GM23338 (cell line): ENCODE results near the gene MYH3. TPM values are rescaled to one million over a fixed set of nuclear protein-coding genes. Genes with fewer than 3 reads are reported as not detected.
A peak's percentile ranks its signal among the peaks of the same experiment; 100 is the strongest.

Experiments
- ATAC-seq: fragments of 200-7000 bp; cut with Tn5 transposase; 3 replicates; pipeline ENCODE4 v1.9.1; 2020
- DNase-seq: peaks from one replicate; pipeline ENCODE4 v3.0.0-alpha.2; 2015; ENCODE audit warnings: low spot score
- H2AFZ ChIP-seq: fragments of 200-600 bp; sonication (generic); 2 replicates; pipeline ENCODE4 v1.8.0; 2016; ENCODE audit warnings: antibody characterized with exemption, mild to moderate bottlenecking, moderate library complexity
- H3F3A ChIP-seq: fragments of 200-600 bp; sonication (generic); replicated peaks from 2 replicates; pipeline ENCODE4 v1.8.0; 2017; ENCODE audit warnings: antibody characterized with exemption, mixed run types, low read depth
- H3K27ac ChIP-seq: fragments of 200-600 bp; sonication (generic); 2 replicates; pipeline ENCODE4 v1.6.1; 2016; ENCODE audit warnings: low read depth
- H3K27me3 ChIP-seq: fragments of 200-600 bp; sonication (generic); 2 replicates; pipeline ENCODE4 v1.8.0; 2016; ENCODE audit warnings: mild to moderate bottlenecking, mixed run types, moderate library complexity; ENCODE audit not compliant: insufficient read depth
- H3K36me3 ChIP-seq: fragments of 200-600 bp; sonication (generic); 2 replicates; pipeline ENCODE4 v1.8.0; 2016; ENCODE audit warnings: mild to moderate bottlenecking; ENCODE audit not compliant: insufficient read depth
- H3K4me1 ChIP-seq: fragments of 200-600 bp; sonication (generic); 2 replicates; pipeline ENCODE4 v1.8.0; 2016; ENCODE audit warnings: mild to moderate bottlenecking, moderate library complexity; ENCODE audit not compliant: insufficient read depth
- H3K4me2 ChIP-seq: fragments of 200-600 bp; sonication (generic); 2 replicates; pipeline ENCODE4 v1.7.1; 2017; ENCODE audit warnings: mixed run types
- H3K4me3 ChIP-seq: fragments of 200-600 bp; sonication (generic); 2 replicates; pipeline ENCODE4 v1.6.1; 2016; ENCODE audit warnings: mixed run types
- H3K79me2 ChIP-seq: fragments of 200-600 bp; sonication (generic); replicated peaks from 2 replicates; pipeline ENCODE4 v1.8.0; 2017; ENCODE audit warnings: mild to moderate bottlenecking; ENCODE audit not compliant: insufficient read depth
- H3K9me2 ChIP-seq: fragments of 200-600 bp; sonication (generic); 2 replicates; pipeline ENCODE4 v1.8.0; 2017; ENCODE audit not compliant: insufficient read depth
- H4K20me1 ChIP-seq: fragments of 200-600 bp; sonication (generic); replicated peaks from 2 replicates; pipeline ENCODE4 v1.8.0; 2017; ENCODE audit warnings: mild to moderate bottlenecking; ENCODE audit not compliant: insufficient read depth
- H3K27ac Mint-ChIP-seq: 2 replicates; pipeline ENCODE4 v1.8.0; 2020; ENCODE audit warnings: inconsistent platforms, mild to moderate bottlenecking, moderate library complexity, mixed read lengths
- H3K27me3 Mint-ChIP-seq: 3 replicates; pipeline ENCODE4 v1.8.0; 2022; ENCODE audit warnings: low read depth, mild to moderate bottlenecking, moderate library complexity, mixed read lengths, inconsistent platforms; ENCODE audit not compliant: insufficient read depth, poor library complexity
- H3K36me3 Mint-ChIP-seq: 3 replicates; pipeline ENCODE4 v1.8.0; 2021; ENCODE audit warnings: low read depth, mild to moderate bottlenecking, inconsistent platforms, moderate library complexity, mixed read lengths
- H3K4me1 Mint-ChIP-seq: 3 replicates; pipeline ENCODE4 v1.8.0; 2020; ENCODE audit warnings: mild to moderate bottlenecking, inconsistent platforms, mixed read lengths
- H3K4me3 Mint-ChIP-seq: 3 replicates; pipeline ENCODE4 v1.8.0; 2021; ENCODE audit warnings: moderate library complexity, mild to moderate bottlenecking, inconsistent platforms, mixed read lengths
- H3K9me3 Mint-ChIP-seq: 3 replicates; pipeline ENCODE4 v1.8.0; 2020; ENCODE audit warnings: moderate library complexity, mild to moderate bottlenecking, inconsistent platforms, mixed read lengths
- CTCF ChIP-seq, 2 experiments: fragments of 200-600 bp in 1 of 2; sonication (generic) in 1 of 2; conservative IDR thresholded peaks; 2 replicates each; pipeline versions ENCODE4 v1.5.1 to v1.6.1; 2016 to 2017; ENCODE audit warnings: antibody characterized with exemption in 2 of 2, low read depth in 2 of 2, mild to moderate bottlenecking in 2 of 2, moderate library complexity in 1 of 2
- POLR2AphosphoS5 ChIP-seq: IDR thresholded peaks from 2 replicates; pipeline ENCODE4 v1.6.1; 2016; ENCODE audit warnings: antibody characterized with exemption, low read depth
- ZNF462 ChIP-seq: fragments of 250-450 bp; sonication (Bioruptor Pico); IDR thresholded peaks from 2 replicates; pipeline ENCODE4 v1.5.0; 2020; ENCODE audit warnings: mild to moderate bottlenecking, moderate library complexity
- polyA plus RNA-seq: library from polyadenylated mRNA; unstranded; fragments of >200 nt; fragmentation: Nextera tagmentation; extraction: Ambion mirVana; gene quantifications from 2 replicates; pipeline ENCODE4 v1.2.1, GENCODE V29; 2016
- total RNA-seq: library from RNA; depleted of rRNA; stranded (reverse); fragments of >200 nt; shearing (Covaris generic); gene quantifications from 2 replicates; pipeline ENCODE4 v1.2.3, GENCODE V29; 2014

Gene MYH3
- total and polyA plus RNA-seq, 2 experiments from 2014 or later, result 0.84 to 1.8 TPM

GRCh38 chr17:10687499-10687898 is 30.4 kb upstream of the MYH3 start:
- Histone ChIP-seq H3F3A (no peaks in the 10 kb centered on the region), H3K4me3 (no peak overlapping the region), H4K20me1 (peaks cover 49% of the 10 kb centered on the region), H3K4me1 (no peaks in the 10 kb centered on the region; the same call in 1 of the 2 replicates), H3K27ac (no peak overlapping the region), H3K27me3 (no peaks in the 10 kb centered on the region), H3K4me2 (no peak overlapping the region), H3K9me2 (no peaks in the 10 kb centered on the region), H3K36me3 (peaks cover 51% of the 10 kb centered on the region), H2AFZ (no peak overlapping the region), H3K79me2 (peaks cover 53% of the 10 kb centered on the region)
- no peak overlapping the region for H3K27ac Mint-ChIP-seq
- H3K36me3 Mint-ChIP-seq, result peaks cover 81% of the 10 kb centered on the region
- peaks cover 2% of the 10 kb centered on the region for H3K27me3 Mint-ChIP-seq
- no peaks in the 10 kb centered on the region; the same call in 2 of the 3 replicates for H3K4me1 Mint-ChIP-seq
- no peaks in the 10 kb centered on the region for H3K9me3 Mint-ChIP-seq
- ATAC-seq (no peak), DNase-seq (no peak)
- H3K4me3 Mint-ChIP-seq, result no peak overlapping the region
- no peak for TF ChIP-seq ZNF462 (CRISPR knock-in tag)

GRCh38 chr17:10683853-10684252 is 26.7 kb upstream of the MYH3 start:
- H3K36me3 Mint-ChIP-seq, result peaks cover 83% of the 10 kb centered on the region
- DNase-seq, result peak; percentile 54

More at GRCh38 chr17:10683853-10684252, 26.7 kb upstream of the MYH3 start:
- H3F3A ChIP-seq, result no peaks in the 10 kb centered on the region
- peaks cover 30% of the 10 kb centered on the region for H4K20me1 ChIP-seq
- no peaks in the 10 kb centered on the region for H3K27me3 ChIP-seq
- Mint-ChIP-seq H3K4me1 (no peaks in the 10 kb centered on the region), H3K27me3 (peaks cover 2% of the 10 kb centered on the region), H3K9me3 (no peaks in the 10 kb centered on the region), H3K4me3 (no peak overlapping the region), H3K27ac (no peak overlapping the region)
- H3K4me3 ChIP-seq, result no peak overlapping the region
- H3K27ac ChIP-seq, result no peak overlapping the region
- H3K4me1 ChIP-seq, result no peaks in the 10 kb centered on the region
- no peak for ATAC-seq
- no peak overlapping the region for H2AFZ ChIP-seq
- no peaks in the 10 kb centered on the region for H3K9me2 ChIP-seq
- H3K36me3 ChIP-seq, result peaks cover 45% of the 10 kb centered on the region
- no peak overlapping the region for H3K4me2 ChIP-seq
- no peak for TF ChIP-seq POLR2AphosphoS5
- peak; percentile 48 to 79 for TF ChIP-seq CTCF (conservative IDR thresholded peaks at IDR 0.05; ENCODE audit: low read depth in 2 of 2)
- peaks cover 16% of the 10 kb centered on the region for H3K79me2 ChIP-seq
